Calu3 (cell line): ENCODE data around the gene MSRB2. TPM values are rescaled to one million over a fixed set of nuclear protein-coding genes. Genes with fewer than 3 reads are reported as not detected.

Experiments
- BruUV-seq: library from RNA; stranded (reverse); fragments of 400-500 nt; replicated peaks from 2 replicates; lab custom pipeline; 2021; lab: Mats Ljungman, UMichigan
- CTCF ChIA-PET: fragments of 300-600 bp; sonication (Branson Sonifier 250); formaldehyde crosslinking; loops from one replicate; lab custom pipeline; 2022; ENCODE audit warnings: antibody characterized with exemption; lab: Charles Lee
- DNase-seq: peaks from one replicate; pipeline ENCODE4 v3.0.0; 2022
- H3K27ac Mint-ChIP-seq: one replicate; pipeline ENCODE4 v1.8.0; 2022; ENCODE audit warnings: mixed read lengths; ENCODE audit not compliant: unreplicated experiment
- H3K27me3 Mint-ChIP-seq: one replicate; pipeline ENCODE4 v1.8.0; 2022; ENCODE audit warnings: mixed read lengths; ENCODE audit not compliant: unreplicated experiment
- H3K36me3 Mint-ChIP-seq: one replicate; pipeline ENCODE4 v1.8.0; 2022; ENCODE audit warnings: mild to moderate bottlenecking, moderate library complexity, mixed read lengths; ENCODE audit not compliant: insufficient read depth, unreplicated experiment
- H3K4me1 Mint-ChIP-seq: one replicate; pipeline ENCODE4 v1.8.0; 2022; ENCODE audit warnings: mild to moderate bottlenecking, low read depth, mixed read lengths; ENCODE audit not compliant: unreplicated experiment
- H3K4me3 Mint-ChIP-seq: one replicate; pipeline ENCODE4 v1.8.0; 2022; ENCODE audit warnings: mild to moderate bottlenecking, low read depth, moderate library complexity, mixed read lengths; ENCODE audit not compliant: unreplicated experiment
- H3K9me3 Mint-ChIP-seq: one replicate; pipeline ENCODE4 v1.8.0; 2022; ENCODE audit warnings: low read depth, mixed read lengths; ENCODE audit not compliant: unreplicated experiment
- CTCF ChIP-seq: fragments of 200-600 bp; IDR thresholded peaks from one replicate; pipeline ENCODE4 v1.8.0; 2022; ENCODE audit warnings: antibody characterized with exemption; ENCODE audit not compliant: unreplicated experiment
- intact Hi-C: fragments of 100-400 bp; cut with micrococcal nuclease; formaldehyde crosslinking; loops from one replicate; pipeline ENCODE4 v1.10.0; 2022; ENCODE audit not compliant: unreplicated experiment
- total RNA-seq: library from RNA; stranded (reverse); gene quantifications from 2 replicates; pipeline ENCODE4 v1.2.3, GENCODE V29; 2022

MSRB2 gene
- total RNA-seq, 1 experiment from 2014 or later: 12.6 TPM

- no peak overlapping the region for H3K4me3 Mint-ChIP-seq
- intact Hi-C loops: no loop called here
- CTCF ChIA-PET: no interaction called here
- H3K9me3 Mint-ChIP-seq: no peaks in the 10 kb centered on the region
- no peak for TF ChIP-seq CTCF
- no peak overlapping the region for H3K27ac Mint-ChIP-seq
- H3K36me3 Mint-ChIP-seq: no peaks in the 10 kb centered on the region
- peaks cover 87% of the 10 kb centered on the region for H3K27me3 Mint-ChIP-seq
- DNase-seq: no peak
- H3K4me1 Mint-ChIP-seq: no peaks in the 10 kb centered on the region
- BruUV-seq: no TSS peak
These were observed 76.0 kb downstream of the MSRB2 start for GRCh38 chr10:23171232-23171876.

Other genes starting within 250 kb of the MSRB2 start
- 0.97 and 1.9 TPM in 2 replicates for gene ARMC3, start 167.5 kb upstream of the MSRB2 start, total RNA-seq
- not detected in 2 replicates for gene PTF1A, start 96.7 kb downstream of the MSRB2 start, total RNA-seq
- 0.44 and 0.45 TPM in 2 replicates for gene C10orf67, start 249.2 kb downstream of the MSRB2 start, total RNA-seq